Suppressor macrophage (primary cell): ENCODE results near the gene ATP6V0C.

ENCODE experiments used
- DNase-seq, 4 experiments: peaks; one replicate each; pipeline ENCODE4 v3.0.0-alpha.2; 2020 to 2022

ATP6V0C gene

GRCh38 chr16:2493605-2494004 is 20.1 kb upstream of the ATP6V0C start:
- DNase-seq, result no peak

DNA sequence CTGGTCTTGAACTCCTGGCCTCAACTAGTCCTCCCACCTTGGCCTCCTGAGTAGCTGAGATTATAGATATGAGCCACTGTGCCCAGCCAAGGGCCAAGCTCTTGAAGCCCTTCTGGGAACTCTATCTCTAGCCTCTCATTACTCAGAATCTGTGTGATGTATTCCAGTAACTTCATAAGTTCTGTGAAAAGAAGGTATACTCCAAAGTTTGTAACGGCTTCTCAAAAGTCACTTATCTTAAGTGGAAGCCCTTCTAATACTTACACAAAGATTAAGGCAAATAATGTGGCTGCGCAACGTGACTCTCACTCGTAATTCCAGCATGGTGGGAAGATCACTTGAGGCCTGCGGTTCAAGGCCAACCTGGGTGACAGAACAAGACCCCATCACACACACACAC is 19.1 kb upstream of the ATP6V0C start:
- DNase-seq, result no peak

GRCh38 chr16:2495041-2495440 is 18.7 kb upstream of the ATP6V0C start:
- DNase-seq, result no peak

DNA sequence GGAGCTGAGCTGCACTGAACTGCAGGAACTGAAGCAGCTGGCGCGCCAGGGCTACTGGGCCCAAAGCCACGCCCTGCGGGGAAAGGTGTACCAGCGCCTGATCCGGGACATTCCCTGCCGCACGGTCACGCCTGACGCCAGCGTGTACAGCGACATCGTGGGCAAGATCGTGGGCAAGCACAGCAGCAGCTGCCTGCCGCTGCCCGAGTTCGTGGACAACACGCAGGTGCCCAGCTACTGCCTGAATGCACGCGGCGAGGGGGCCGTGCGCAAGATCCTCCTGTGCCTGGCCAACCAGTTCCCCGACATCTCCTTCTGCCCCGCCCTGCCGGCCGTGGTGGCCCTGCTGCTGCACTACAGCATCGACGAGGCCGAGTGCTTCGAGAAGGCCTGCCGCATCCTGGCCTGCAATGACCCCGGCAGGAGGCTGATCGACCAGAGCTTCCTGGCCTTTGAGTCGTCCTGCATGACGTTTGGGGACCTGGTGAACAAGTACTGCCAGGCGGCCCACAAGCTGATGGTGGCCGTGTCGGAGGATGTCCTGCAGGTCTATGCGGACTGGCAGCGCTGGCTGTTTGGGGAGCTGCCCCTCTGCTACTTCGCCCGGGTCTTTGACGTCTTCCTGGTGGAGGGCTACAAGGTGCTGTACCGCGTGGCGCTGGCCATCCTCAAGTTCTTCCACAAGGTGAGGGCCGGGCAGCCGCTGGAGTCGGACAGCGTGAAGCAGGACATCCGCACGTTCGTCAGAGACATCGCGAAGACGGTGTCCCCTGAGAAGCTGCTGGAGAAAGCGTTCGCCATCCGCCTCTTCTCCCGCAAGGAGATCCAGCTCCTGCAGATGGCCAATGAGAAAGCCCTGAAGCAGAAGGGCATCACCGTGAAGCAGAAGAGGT is 17.3 kb upstream of the ATP6V0C start:
- no peak for DNase-seq

- no peak for DNase-seq
Measured at GRCh38 chr16:2497116-2497630, 16.6 kb upstream of the ATP6V0C start.

GRCh38 chr16:2497695-2498484 is 15.9 kb upstream of the ATP6V0C start:
- no peak for DNase-seq

DNA sequence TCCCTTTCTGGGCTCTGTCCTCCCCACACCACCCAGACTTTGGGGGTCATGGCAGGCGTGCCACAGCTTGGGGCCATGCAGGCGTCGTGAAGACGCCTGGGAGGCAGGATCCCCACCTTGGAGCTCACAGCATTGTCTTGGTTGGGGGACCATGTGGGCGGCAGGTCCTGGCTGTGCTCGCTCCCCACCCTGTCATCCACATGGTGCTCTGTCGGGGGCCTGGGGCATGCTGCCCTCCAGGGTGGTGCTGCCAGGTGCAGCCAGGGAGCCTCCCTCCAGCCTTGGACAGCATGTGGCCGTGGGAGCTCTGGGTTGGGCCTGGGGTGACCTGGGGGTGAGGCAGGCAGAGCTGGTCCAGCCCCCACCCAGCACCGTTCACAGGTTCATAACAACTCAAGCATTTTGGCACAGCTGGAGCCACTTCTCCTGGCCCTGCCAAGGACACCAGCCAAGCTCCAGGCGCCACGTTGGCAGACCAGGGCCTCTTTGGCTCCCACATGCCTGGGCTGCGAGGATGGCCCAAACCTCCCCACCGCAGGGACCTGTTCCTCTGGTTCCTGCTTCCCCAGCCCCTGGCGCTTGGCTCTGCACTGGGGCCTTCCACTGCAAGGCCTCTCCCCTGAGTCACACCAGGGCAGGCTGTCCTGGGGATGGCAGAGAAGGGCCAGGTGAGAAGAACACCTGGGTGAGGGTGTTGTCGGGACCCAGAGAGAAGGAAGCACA is 15.1 kb upstream of the ATP6V0C start:
- no peak for DNase-seq

DNA sequence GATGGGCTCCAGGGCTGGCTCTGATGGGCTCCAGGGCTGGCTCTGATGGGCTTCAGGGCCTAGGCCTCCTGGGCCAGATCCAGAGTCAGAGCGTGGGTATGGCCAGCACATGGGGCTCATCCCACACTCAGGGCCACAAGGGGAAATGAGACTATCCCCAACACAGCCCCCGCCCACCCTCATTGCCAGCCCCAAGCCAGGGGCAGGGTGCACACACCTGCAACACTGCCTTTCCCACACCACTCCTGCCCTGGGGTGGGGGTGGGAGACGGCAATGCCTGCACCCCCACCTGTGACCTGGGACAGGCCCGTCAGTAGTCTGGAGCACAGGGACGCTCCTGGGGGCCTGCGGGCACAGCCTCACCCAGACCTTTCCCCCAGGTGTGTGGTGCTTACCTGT is 14.3 kb upstream of the ATP6V0C start:
- no peak for DNase-seq

GRCh38 chr16:2499890-2500429 is 13.8 kb upstream of the ATP6V0C start:
- DNase-seq, result no peak

GRCh38 chr16:2500430-2500917 is 13.3 kb upstream of the ATP6V0C start:
- no peak for DNase-seq

GRCh38 chr16:2500918-2501750 is 12.6 kb upstream of the ATP6V0C start:
- peak; percentile 89 to 94 (median 94) for DNase-seq

DNA sequence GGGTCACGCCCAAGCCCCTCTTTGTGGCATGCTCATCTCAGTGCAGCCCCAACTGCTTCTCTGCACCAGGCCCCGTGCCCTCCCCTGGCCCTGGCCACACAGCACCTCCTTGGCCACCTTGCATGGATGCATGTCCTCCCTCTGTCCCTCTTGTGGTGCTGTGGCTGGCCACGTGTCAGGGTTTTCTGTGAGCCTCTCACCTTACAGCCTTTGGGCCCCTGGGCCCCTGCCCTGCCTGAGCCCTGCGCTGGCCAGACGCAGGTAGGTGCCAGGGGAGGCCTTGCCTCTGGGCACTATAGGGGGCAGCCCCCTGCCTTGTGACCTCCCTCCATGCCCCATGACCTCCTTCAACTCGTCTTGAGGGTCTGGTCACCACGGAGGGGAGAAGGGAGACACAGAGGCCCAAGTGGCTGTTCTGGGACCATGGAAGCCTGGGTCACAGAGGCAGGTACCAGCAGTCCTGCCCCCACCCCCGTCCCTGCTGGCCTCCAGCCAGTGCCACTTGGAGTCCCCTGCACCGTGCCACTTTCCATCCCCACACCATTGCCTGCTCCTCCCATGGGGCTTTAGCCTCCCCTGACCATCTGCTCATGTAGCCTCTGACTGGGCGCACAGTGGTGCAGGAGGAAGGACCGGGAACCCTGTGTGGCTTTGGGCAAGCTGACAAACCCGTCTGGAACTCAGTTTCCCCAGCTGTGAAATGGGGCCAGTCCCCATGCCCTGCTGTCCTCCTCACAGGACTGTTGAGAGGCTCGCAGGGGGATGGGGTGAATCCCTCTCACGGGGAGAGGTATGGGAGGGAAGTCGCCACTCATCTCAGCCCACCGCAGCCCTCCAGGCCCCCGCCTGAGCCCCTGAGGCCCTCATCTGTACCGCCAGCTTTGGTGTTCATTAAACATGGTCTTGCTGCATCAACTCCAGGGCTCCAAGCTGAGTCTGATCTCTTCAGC is 11.5 kb upstream of the ATP6V0C start:
- DNase-seq, result no peak

DNA sequence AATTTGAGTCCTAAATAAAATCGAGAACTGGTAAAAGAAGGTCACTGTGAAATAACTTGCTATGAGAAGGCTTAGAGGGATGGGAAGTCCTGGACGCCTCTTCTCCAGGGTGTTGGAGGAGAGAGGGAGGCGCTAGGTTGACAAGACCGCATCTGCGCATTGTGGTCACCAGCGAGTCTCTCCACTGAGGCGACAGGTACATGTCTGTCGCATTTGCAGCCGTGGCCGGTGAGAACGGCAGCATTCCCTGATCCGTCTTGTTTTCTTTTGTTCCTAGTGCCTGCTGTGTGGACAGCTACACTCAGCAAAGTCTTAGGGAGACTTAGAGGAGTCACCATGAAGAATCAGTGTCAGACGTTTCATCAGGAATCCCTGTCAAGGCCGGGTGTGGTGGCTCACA is 8.1 kb upstream of the ATP6V0C start:
- no peak for DNase-seq

GRCh38 chr16:2507052-2507659 is 6.6 kb upstream of the ATP6V0C start:
- peak; percentile 82 to 92 (median 90) for DNase-seq

- DNase-seq, result peak; percentile 90 to 96 (median 94)
Measured at GRCh38 chr16:2507665-2508064, 6.1 kb upstream of the ATP6V0C start.

DNA sequence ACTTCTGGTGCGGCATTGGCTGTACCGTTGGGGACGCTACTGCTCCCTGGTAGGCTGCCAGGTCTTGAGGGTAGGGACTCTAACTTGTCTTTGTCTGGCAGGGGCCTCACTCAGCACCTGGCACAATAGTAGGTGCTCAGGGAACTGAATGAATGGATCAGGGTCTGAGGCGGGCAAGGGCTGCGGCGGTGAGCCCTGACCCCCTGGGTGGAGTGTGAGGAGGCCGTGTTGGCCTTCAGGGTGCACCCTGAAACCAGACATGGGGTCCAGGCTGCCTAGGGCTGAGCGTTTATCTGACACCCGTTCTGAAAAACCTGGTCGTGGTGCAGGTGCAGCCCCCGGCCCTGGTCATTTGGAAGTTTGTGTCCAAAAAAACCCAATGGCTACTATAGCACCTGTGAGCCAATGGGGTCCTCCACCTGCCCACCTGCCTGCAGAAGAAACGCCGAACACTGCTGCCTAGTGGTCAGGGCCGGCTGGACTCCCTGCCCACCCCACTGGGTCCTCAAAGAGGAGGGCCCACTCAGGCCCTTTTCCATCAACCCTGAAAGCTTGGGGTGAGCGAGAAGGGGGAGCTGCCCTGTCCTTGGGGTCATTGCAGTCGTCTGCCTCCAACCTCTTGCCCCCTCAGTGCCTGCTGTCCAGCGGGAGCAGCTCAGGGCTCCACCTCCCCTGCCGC is 4.9 kb upstream of the ATP6V0C start:
- DNase-seq, result no peak

GRCh38 chr16:2511128-2511800 is 2.5 kb upstream of the ATP6V0C start:
- DNase-seq, result peak; percentile 60 to 84 (median 70)

DNA sequence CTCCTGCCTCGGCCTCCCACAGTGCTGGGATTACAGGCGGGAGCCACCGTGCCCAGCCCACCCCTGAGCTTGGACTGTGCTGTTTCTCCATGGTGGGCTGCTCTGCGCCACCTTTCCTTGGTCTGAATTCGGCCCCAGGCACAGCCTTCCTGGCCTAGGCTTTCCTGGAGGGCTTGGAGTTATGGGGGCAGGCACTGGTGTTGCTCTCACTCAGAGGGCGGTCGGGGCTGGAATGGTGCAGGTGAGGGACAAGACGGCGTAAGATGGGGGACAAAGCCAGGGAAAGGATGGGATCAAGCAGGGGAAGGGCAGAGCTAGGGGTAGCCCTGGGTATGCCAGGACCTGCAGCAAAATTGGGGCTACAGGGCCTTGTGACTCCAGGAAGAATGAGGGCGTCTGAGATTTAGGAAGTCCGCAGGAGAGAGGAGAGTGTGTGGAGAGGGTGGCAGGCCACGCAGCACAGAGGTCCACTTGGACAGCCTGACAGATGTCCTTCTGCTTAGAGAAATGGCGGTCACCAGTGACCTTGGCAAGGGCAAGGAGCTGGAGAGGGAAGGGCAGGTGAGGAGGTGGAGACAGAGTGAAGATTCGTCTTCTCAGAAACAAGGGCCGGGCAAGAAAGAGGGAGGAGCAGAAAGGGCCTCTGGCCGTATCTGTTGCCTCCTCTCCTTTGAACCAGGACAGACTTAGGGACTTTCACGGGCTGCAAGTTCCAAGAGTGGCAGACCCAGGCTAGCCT is 1.6 kb upstream of the ATP6V0C start:
- peak in 1 of 4 experiments; percentile 45 for DNase-seq
